NCI-H2171 (cell line): ENCODE measurements around the gene NTN5.
"Not testable (repeated sequence)": the region's sequence is repeated elsewhere in the genome, so short reads cannot be mapped to it uniquely, and the experiment has no call there.

Experiments
- DNase-seq: peaks from one replicate; lab custom pipeline; 2025; lab: John Stamatoyannopoulos, UW

Gene NTN5

DNA sequence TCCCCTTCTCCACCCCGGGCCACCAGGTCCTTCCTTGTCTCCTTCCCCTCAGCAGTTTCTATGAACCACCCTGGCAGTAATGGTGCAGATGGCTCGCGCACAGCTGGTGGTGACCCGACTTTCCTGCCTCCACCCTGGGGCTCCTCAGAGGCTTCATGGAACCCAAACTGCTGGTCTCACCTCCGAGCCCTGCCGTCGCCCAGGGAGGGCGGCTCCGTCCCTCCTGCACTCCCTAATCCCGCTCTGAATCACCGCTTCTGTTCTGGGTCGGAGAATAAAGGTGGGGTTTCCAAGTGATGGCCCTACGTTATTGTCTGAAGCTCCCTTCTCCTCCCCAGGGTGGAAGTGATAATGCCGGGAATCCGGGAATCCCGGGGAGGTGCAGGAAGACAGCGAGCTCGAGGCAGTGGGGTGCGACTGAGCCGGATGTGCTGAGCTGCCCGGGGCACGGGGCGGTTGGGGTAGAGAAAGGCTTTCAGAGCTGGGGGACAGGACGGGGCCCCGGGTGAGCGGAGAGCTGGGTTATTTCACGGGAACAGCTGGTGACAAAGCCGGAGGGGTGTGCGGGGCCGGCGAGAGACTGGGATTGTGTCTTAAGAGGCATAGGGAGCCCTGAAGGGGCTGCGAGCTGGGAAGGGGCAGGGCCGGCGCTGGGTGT is 23.7 kb upstream of the NTN5 start:
- peak; percentile 21 for DNase-seq

GRCh38 chr19:48695743-48696352 is 23.0 kb upstream of the NTN5 start, which contains the start of gene FUT2:
Gene FUT2, plus strand, starts transcription at chr19:48695971. Its CDS starts 6,986 bp downstream, at chr19:48702957.
- DNase-seq = peak; percentile 32

- DNase-seq = not testable (repeated sequence)
These were observed 20.8 kb upstream of the NTN5 start for GRCh38 chr19:48693629-48694028.

DNA sequence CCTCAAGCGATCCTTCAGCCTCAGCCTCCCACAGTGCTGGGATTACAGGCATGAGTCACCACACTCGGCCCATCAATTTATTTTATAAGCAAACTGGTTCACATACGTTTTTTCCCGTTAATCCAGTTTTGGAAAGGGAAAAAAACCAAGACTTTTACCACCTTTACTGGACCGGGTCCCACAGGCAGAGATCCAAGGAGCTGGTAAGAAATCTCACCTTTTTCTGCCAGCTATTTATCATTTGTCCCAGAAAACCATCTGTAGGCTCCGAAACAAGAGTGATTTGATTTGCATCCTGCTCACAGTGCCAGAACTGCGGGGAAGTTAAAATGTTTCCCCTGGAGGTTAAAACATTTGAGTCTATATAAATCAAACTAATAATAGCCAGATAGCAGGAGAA is 16.6 kb upstream of the NTN5 start:
- no peak for DNase-seq

GRCh38 chr19:48687776-48688175 is 15.0 kb upstream of the NTN5 start:
- DNase-seq = no peak

DNA sequence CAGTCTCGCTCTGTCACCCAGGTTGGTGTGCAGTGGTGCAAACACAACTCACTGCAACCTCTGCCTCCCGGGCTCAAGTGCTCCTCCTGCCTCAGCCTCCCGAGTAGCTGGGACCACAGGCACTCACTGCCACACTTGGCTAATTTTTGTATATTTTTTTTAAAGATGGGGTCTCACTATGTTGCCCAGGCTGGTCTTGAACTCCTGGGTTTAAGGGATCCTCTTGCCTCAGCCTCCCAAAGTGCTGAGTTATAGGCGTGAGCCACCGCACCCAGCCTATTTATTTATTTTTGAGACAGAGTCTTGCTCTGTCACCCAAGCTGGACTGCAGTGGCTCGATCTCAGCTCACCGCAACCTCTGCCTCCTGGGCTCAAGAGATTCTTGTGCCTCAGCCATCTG is 13.8 kb upstream of the NTN5 start:
- DNase-seq = not testable (repeated sequence)

GRCh38 chr19:48686088-48686487 is 13.3 kb upstream of the NTN5 start:
- no peak for DNase-seq

DNA sequence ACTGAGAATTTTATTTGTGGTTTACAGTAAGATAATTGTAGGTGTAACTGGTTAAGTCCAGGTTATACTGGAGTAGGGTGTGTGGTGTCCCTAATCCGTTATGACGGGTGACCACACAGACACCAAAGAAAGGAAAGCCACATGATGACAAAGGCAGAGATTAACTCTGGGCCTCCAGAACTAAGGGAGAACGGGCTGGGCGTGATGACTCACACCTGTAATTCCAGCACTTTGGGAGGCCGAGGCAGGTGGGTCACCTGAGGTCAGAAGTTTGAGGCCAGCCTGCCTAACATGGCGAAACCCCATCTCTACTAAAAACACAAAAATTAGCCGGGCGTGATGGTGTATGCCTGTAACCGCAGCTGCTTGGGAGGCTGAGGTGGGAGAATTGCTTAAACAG is 12.8 kb upstream of the NTN5 start:
- no peak for DNase-seq

DNA sequence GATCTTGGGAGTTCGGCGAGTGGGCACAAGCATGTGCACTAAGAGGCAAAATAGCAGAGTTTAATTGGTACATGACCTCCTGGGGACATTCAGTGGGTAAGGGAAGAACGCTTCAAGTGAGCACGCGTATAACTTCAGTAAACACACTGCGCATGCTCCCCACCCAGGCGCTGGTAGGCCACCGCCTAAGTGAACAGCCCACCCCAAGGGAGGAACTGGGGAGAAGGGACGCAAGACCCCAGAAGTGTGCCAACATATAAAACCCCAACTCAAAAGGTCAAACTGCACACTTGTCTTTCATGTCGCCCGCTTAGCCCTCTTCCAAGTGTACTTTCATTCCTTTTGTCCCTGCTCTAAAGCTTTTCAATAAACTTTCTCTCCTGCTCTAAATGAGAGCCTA is 10.5 kb upstream of the NTN5 start:
- DNase-seq = no peak

GRCh38 chr19:48681127-48681470 is 8.3 kb upstream of the NTN5 start:
- no peak for DNase-seq

DNA sequence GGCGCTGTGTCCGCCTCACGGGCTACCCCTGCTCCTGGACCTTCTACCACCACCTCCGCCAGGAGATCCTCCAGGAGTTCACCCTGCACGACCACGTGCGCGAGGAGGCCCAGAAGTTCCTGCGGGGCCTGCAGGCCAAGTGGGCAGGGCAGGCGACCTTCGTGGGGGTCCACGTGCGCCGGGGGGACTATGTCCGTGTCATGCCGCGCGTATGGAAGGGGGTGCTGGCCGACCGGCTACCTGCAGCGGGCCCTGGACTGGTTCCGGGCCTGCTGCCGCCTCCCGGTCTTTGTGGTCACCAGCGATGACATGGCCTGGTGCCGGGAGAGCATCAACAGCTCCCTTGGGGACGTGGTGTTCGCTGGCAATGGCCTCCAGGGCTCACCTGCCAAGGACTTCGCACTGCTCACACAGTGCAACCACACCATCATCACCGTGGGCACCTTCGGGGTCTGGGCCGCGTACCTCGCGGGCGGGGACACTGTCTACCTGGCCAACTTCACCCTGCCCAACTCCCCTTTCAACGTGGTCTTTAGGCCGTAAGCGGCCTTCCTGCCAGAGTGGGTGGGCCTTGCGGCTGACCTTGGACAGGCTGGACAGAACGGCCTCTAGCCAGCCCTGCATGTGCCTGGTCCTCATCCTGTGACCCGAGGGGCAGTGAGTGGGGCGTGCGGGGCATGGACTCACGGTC is 7.8 kb upstream of the NTN5 start:
- DNase-seq = no peak

- DNase-seq = not testable (repeated sequence)
These were observed 7.2 kb upstream of the NTN5 start for GRCh38 chr19:48680006-48680405.

- no peak for DNase-seq
These were observed 5.4 kb upstream of the NTN5 start for GRCh38 chr19:48678201-48678600.

DNA sequence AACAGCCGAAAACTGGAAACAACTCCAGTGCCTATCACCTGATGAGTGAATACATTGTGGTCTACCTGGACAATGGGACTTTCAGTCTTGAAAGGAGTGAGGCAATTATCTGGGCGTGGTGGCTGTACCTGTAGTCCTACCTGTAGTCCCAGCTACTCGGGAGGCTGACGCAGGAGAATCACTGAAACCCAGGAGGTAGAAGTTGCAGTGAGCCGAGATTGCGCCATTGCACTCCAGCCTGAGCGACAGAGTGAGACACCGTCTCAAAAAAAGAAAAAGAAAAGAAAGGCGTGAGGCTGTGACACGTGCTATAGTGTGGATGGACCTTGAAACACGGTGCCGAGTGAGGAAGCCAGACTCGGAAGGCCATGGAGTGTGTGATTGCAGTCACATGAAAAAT is 4.1 kb upstream of the NTN5 start:
- no peak for DNase-seq

DNA sequence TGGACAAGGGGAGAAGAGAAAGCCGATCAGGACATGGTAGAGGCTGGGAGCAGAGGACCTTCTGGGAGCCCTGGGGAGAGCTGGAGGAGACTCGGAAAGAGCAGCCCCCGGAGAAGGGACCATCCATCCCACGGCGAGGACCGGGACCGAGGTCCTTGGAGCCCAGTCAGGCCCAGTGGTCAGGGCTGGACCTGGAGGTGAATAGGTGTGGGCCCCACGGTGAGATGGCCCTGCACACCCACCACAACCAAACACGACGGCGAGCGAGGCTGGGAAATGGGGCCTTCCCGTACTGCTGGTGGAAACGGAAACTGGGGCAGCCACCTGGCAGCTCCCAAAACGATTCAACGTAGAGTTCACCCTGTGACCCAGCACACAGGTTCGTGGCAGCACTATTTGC is 3.7 kb upstream of the NTN5 start:
- no peak for DNase-seq

DNA sequence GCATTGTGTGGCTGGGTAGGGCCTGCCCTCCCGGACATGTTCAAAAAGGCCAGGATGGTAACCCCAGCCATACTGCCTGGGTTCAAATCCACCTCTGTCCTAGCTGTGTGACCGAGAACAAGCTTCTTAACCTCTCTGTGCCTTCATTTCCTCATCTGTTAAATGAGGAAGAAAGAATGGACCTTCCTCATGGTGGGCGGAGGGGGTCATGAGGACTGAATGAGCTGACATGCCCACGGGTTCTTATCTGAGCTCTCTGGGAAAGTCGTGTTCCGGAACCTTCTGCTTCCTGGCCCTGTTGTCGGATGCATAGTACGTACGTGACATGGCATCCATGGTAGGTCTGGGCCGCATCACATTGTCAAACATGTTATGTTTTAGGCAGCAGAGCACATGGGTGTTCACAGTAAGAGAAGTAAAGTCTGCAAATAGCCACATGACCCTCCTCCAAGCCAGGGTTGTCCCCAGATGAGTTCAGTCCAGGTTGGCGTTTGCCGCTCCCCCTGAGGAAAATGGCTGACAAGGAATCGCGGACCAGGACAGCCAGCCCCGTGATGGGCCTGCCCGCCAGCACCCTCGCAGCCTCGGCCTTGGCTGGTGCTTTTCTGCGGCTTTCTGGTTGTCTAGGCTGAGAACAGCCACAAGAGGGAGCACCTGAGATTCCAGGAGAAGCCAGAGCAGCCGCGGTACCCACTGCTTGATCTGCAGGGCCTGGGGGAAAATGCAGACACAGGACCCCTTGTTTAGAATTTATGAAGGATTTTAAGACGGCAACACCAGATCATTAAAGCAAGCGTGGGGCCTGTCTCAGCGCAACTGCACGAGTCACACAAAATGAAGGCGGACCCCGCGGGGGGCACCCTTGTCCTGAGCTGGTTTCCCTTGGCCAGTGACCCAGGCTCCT is 2.4 kb upstream of the NTN5 start:
- DNase-seq = peak; percentile 85

DNA sequence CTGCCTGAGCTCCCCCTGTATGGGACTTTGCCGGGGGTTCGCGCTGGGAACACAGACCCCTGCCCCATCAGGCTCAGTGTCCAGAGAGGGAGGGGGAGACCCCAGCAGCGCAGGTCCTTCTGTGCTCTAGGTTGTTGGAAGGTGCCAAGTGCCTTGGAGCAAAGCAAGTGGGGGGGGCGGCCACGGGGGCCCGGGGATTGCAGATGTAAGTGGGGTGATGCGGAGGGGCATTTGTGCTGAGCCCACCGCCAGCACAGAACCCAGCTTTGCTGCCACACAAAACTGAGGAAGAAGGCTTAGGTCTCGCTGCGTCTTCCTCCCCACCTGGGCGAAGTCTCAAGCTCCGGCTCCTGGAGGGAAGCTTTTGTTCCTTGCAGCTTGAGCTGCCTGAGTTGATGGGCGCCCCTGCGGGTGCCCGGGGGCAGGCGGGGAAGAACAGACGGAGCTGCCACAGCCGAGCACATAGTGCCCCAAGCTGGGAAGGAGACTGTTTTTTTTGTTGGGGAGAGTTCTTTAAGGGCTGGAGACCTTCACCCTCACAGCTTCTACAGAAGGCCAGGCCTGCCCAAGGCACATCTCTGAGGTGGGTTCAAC is 1.5 kb upstream of the NTN5 start:
- DNase-seq = no peak

DNA sequence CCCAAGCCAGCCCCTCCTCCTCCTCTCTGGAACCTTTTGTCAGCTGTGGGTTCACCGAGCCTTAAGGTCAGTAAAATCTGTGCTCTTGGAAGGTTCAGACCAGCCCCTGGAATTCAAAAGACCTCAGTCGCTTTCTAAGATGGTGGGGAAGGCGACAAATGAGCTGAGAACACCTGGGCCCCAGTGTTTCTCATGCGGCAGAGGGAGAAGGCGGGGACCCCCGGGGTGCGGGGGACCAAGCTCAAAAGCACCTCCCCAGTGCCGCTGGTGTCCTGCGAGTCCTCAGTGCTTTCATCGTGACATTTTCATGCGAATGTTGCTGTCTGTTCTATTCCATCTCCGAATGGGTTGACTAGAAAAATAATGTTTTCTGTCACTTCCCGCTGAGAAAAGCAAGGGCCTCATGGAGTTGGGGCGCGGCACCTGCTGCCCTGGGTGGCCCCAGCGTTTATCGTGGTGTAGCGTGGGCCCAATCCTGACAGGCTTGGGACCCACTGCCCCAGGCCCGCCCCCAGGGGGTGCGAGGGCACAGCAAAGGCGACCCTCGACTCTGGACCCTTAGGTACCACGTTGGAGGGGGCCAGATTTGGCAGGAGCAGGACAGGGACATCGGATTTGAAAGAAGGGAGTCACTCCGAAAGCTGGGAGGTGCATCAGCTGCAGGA is 751 bp upstream of the NTN5 start:
- DNase-seq = no peak

GRCh38 chr19:48671446-48671995 is 1.3 kb downstream of the NTN5 start:
- DNase-seq = peak; percentile 68

GRCh38 chr19:48670699-48671445 is 1.9 kb downstream of the NTN5 start:
- DNase-seq = no peak
